A673 (cell line): ENCODE measurements around the gene KIDINS220. TPM values are rescaled to one million over a fixed set of nuclear protein-coding genes. Genes with fewer than 3 reads are reported as not detected.
A peak's percentile ranks its signal among the peaks of the same experiment; 100 is the strongest.

Source experiments
- BruUV-seq: library from RNA; stranded (reverse); fragments of 400-500 nt; replicated peaks from 2 replicates; lab custom pipeline; 2021; lab: Mats Ljungman, UMichigan
- CTCF ChIA-PET: fragments of 300-600 bp; sonication (Branson Sonifier 250); formaldehyde crosslinking; loops from one replicate; lab custom pipeline; 2022; ENCODE audit warnings: antibody characterized with exemption; lab: Charles Lee
- POLR2A ChIA-PET: fragments of 300-600 bp; sonication (Branson Sonifier 250); formaldehyde crosslinking; loops from one replicate; lab custom pipeline; 2022; ENCODE audit warnings: antibody characterized with exemption; ENCODE audit not compliant: low non-redundant PET; lab: Charles Lee
- DNase-seq: peaks from one replicate; pipeline ENCODE4 v3.0.0-alpha.2; 2015; ENCODE audit warnings: low spot score
- H3K27ac ChIP-seq: fragments of 200-600 bp; sonication (generic); 2 replicates; pipeline ENCODE4 v1.5.1; 2016; ENCODE audit warnings: mixed run types, low read depth, mild to moderate bottlenecking, mixed read lengths, antibody characterized with exemption, low read length; ENCODE audit not compliant: poor library complexity, severe bottlenecking
- H3K27me3 ChIP-seq: fragments of 200-600 bp; sonication (generic); replicated peaks from 2 replicates; pipeline ENCODE4 v1.6.1; 2017; ENCODE audit warnings: mixed run types, low read depth, mild to moderate bottlenecking, mixed read lengths, antibody characterized with exemption, low read length; ENCODE audit not compliant: insufficient read depth, poor library complexity
- H3K36me3 ChIP-seq: fragments of 200-600 bp; sonication (generic); 2 replicates; pipeline ENCODE4 v1.6.1; 2016; ENCODE audit warnings: mixed run types, mild to moderate bottlenecking, mixed read lengths, antibody characterized with exemption, low read length; ENCODE audit not compliant: insufficient read depth, poor library complexity, severe bottlenecking
- H3K4me1 ChIP-seq: fragments of 200-600 bp; sonication (generic); 2 replicates; pipeline ENCODE4 v1.6.1; 2017; ENCODE audit warnings: mixed run types, mild to moderate bottlenecking, mixed read lengths, antibody characterized with exemption, low read length; ENCODE audit not compliant: insufficient read depth, poor library complexity, severe bottlenecking
- H3K4me3 ChIP-seq: fragments of 200-600 bp; sonication (generic); 2 replicates; pipeline ENCODE4 v1.5.1; 2016; ENCODE audit warnings: low read depth, mixed run types, mild to moderate bottlenecking, mixed read lengths, low read length; ENCODE audit not compliant: poor library complexity, severe bottlenecking
- H3K9me3 ChIP-seq: fragments of 200-600 bp; sonication (generic); 2 replicates; pipeline ENCODE4 v1.6.1; 2016; ENCODE audit warnings: mixed run types, low read depth, mild to moderate bottlenecking, mixed read lengths, antibody characterized with exemption, low read length; ENCODE audit not compliant: poor library complexity, severe bottlenecking
- CTCF ChIP-seq: fragments of 300-800, 200-600 bp; sonication (generic); conservative IDR thresholded peaks from 2 replicates; pipeline ENCODE4 v1.5.1; 2017; ENCODE audit warnings: low read depth, mild to moderate bottlenecking, antibody characterized with exemption, low read length, moderate library complexity, mixed read lengths
- EZH2 ChIP-seq: fragments of 200-600 bp; sonication (generic); IDR thresholded peaks from 2 replicates; pipeline ENCODE4 v1.6.1; 2017; ENCODE audit warnings: borderline replicate concordance, low read depth, mild to moderate bottlenecking, mixed read lengths, antibody characterized with exemption, low read length; ENCODE audit not compliant: poor library complexity, severe bottlenecking
- intact Hi-C: fragments of 100-400 bp; cut with micrococcal nuclease; formaldehyde crosslinking; loops from one replicate; pipeline ENCODE4 v1.10.0; 2022; ENCODE audit not compliant: unreplicated experiment
- total RNA-seq: library from RNA; stranded (reverse); gene quantifications from 2 replicates; pipeline ENCODE4 v1.2.3, GENCODE V29; 2021

Gene KIDINS220
- total RNA-seq, 1 experiment from 2014 or later: 46.4 TPM

- intact Hi-C loops: loop anchor here (1.0 to 10.0 kb wide), 11 partner anchors 288 to 1588 kb away; no protein-coding TSS in a partner anchor
- TF ChIP-seq EZH2 (no peak), CTCF (no peak)
- Histone ChIP-seq H3K4me3 (peak overlapping the region; percentile 87), H3K27me3 (no peaks in the 10 kb centered on the region), H3K27ac (peak overlapping the region; percentile 89), H3K36me3 (peaks cover 16% of the 10 kb centered on the region), H3K9me3 (no peaks in the 10 kb centered on the region), H3K4me1 (peaks cover 19% of the 10 kb centered on the region)
- POLR2A ChIA-PET: interaction anchor here (0.9 kb wide), 1 partner anchor 279 kb away, joined by 8 read pairs; no protein-coding TSS in a partner anchor
- no TSS peak for BruUV-seq
- peak; percentile 71 for DNase-seq
- CTCF ChIA-PET: interaction anchor here (0.8 kb wide), 1 partner anchor 1588 kb away, joined by 4 read pairs; no protein-coding TSS in a partner anchor
Measured at GRCh38 chr2:8684878-8685696, 152.3 kb downstream of the KIDINS220 start.

GRCh38 chr2:8684540-8684877 is 152.9 kb downstream of the KIDINS220 start:
- intact Hi-C loops: loop anchor here (2.0 to 10.0 kb wide), 8 partner anchors 288 to 1567 kb away; no protein-coding TSS in a partner anchor
- peaks cover 16% of the 10 kb centered on the region for H3K36me3 ChIP-seq
- peak overlapping the region; percentile 89 for H3K27ac ChIP-seq
- no TSS peak for BruUV-seq
- ChIA-PET POLR2A (interaction anchor here (0.6 to 0.9 kb wide), 2 partner anchors 278 to 1461 kb away, joined by 3 to 8 read pairs; no protein-coding TSS in a partner anchor), CTCF (interaction anchor here (0.6 to 0.8 kb wide), 2 partner anchors 1376 to 1587 kb away, joined by 4 to 6 read pairs; no protein-coding TSS in a partner anchor)
- TF ChIP-seq EZH2 (no peak), CTCF (no peak)
- H3K27me3 ChIP-seq: no peaks in the 10 kb centered on the region
- H3K4me1 ChIP-seq: peaks cover 24% of the 10 kb centered on the region
- H3K9me3 ChIP-seq: no peaks in the 10 kb centered on the region
- peak; percentile 66 for DNase-seq
- peak overlapping the region; percentile 87 for H3K4me3 ChIP-seq

GRCh38 chr2:8682719-8683667 is 154.4 kb downstream of the KIDINS220 start:
- TSS peak; percentile 71 for BruUV-seq
- Histone ChIP-seq H3K36me3 (peaks cover 16% of the 10 kb centered on the region), H3K4me1 (peaks cover 24% of the 10 kb centered on the region), H3K9me3 (no peaks in the 10 kb centered on the region), H3K4me3 (peak overlapping the region; percentile 87), H3K27ac (peak overlapping the region; percentile 79), H3K27me3 (no peaks in the 10 kb centered on the region)
- ChIA-PET CTCF (no interaction called here), POLR2A (interaction anchor here (0.6 to 0.7 kb wide), 4 partner anchors 267 to 937 kb away, joined by 3 to 6 read pairs (median 3); no protein-coding TSS in a partner anchor)
- intact Hi-C loops: loop anchor here (5.0 to 10.0 kb wide), 6 partner anchors 368 to 1566 kb away; no protein-coding TSS in a partner anchor
- no peak for TF ChIP-seq CTCF
- TF ChIP-seq EZH2: no peak
- DNase-seq: peak; percentile 69
